ENCODE data around the gene ARHGAP24.

The ARHGAP24 gene

DNA sequence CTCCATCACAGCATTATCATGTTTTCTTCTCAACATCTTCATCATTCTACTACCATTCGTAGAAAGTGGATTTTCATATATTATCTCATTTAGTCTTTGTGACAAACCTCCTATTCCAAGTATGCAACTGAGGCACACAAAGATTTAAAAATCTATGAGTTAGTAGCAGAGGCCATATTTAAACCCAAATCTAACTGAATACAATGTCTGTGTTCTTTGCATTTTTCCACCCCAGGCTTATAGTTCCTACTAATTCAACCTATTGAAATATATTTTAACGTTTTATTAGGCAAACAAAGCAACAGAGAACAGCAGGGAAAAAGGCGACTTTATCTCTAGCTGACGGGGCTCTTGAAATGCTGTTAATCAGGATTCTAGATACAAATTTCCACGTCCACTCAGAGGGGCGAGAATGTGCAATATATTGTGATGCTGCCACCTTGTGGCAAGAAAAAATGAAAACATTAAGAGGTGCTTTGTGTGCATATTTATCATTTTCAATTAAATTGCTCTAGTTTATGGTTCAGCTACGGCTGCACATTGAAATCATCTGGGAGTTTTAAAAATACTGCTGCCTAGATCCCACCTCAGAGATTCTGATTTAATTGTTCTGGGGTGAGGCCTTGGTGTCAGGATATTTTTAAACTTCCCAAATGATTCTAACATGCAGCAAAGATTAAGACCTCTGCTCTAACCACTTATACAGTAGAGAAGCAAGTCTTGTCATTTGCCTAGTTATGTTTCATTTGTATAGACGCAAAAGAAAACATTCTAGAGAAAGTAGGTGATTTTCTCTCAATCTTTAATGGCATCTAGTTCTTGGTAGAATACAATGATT lies 569.0 kb downstream of the ARHGAP24 start:
- TF ChIP-seq SIN3A (IDR thresholded peaks at IDR 0.05; ENCODE audit: borderline replicate concordance, insufficient read depth, low read length) (no peak), POLR2AphosphoS5 (IDR thresholded peaks at IDR 0.05; ENCODE audit: low read depth, low read length) (no peak), TAF1 (IDR thresholded peaks at IDR 0.05; ENCODE audit: borderline replicate concordance, insufficient read depth, low read length) (no peak), FOXP2 (optimal IDR thresholded peaks at IDR 0.05; ENCODE audit: borderline replicate concordance, extremely low read depth, extremely low read length, insufficient read depth) (no peak)
- TF ChIP-seq, protein P1, sequence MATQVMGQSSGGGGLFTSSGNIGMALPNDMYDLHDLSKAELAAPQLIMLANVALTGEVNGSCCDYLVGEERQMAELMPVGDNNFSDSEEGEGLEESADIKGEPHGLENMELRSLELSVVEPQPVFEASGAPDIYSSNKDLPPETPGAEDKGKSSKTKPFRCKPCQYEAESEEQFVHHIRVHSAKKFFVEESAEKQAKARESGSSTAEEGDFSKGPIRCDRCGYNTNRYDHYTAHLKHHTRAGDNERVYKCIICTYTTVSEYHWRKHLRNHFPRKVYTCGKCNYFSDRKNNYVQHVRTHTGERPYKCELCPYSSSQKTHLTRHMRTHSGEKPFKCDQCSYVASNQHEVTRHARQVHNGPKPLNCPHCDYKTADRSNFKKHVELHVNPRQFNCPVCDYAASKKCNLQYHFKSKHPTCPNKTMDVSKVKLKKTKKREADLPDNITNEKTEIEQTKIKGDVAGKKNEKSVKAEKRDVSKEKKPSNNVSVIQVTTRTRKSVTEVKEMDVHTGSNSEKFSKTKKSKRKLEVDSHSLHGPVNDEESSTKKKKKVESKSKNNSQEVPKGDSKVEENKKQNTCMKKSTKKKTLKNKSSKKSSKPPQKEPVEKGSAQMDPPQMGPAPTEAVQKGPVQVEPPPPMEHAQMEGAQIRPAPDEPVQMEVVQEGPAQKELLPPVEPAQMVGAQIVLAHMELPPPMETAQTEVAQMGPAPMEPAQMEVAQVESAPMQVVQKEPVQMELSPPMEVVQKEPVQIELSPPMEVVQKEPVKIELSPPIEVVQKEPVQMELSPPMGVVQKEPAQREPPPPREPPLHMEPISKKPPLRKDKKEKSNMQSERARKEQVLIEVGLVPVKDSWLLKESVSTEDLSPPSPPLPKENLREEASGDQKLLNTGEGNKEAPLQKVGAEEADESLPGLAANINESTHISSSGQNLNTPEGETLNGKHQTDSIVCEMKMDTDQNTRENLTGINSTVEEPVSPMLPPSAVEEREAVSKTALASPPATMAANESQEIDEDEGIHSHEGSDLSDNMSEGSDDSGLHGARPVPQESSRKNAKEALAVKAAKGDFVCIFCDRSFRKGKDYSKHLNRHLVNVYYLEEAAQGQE (IDR thresholded peaks at IDR 0.05; ENCODE audit: insufficient read depth in 1 of 2, low read depth in 2 of 2, low read length in 2 of 2) = no peak

DNA sequence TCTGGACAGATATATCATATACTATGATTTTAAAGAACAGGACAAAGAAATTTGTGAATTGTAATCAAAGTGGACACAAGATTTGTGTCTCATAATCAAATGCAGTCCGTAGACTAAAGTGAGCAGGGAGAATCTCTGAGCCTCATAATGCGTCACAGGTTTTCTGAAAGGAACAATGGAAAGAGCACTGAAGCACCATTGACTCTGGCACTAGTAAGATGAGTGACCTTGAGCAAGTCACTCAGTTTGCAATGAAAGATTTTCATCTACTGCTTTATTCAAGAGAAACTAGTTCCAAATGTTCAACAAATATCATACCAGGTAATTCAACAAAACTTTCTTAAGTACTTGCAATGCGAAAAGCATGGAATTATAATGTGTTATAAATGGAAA lies 569.6 kb downstream of the ARHGAP24 start:
- no peak for TF ChIP-seq POLR2AphosphoS5 (IDR thresholded peaks at IDR 0.05; ENCODE audit: low read depth, low read length)
- TF ChIP-seq, protein P1 (IDR thresholded peaks at IDR 0.05; ENCODE audit: insufficient read depth in 1 of 2, low read depth in 2 of 2, low read length in 2 of 2) = no peak
- TF ChIP-seq TAF1 (IDR thresholded peaks at IDR 0.05; ENCODE audit: borderline replicate concordance, insufficient read depth, low read length) = no peak
- no peak for TF ChIP-seq FOXP2 (optimal IDR thresholded peaks at IDR 0.05; ENCODE audit: borderline replicate concordance, extremely low read depth, extremely low read length, insufficient read depth)

DNA sequence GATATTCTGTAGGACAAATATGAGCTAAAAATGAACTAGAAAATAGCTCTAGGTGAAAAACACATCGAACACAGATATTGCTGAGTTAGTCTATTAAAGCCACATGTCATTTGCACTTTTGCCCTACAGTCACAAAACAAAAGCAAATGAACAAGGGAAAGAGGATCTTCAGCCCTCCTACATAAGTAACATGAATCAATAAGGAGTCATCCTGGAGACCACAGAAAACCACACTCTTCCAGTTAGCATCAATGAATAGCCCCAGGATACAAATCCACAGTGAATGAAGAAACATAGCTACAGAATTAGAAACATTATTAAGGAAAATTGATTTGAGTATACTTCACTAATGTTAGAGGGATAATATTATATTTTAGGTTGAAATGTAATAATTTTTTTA lies 573.5 kb downstream of the ARHGAP24 start:
- TF ChIP-seq FOXP2 (optimal IDR thresholded peaks at IDR 0.05; ENCODE audit: borderline replicate concordance, extremely low read depth, extremely low read length, insufficient read depth) (no peak), POLR2AphosphoS5 (IDR thresholded peaks at IDR 0.05; ENCODE audit: low read depth, low read length) (no peak), TAF1 (IDR thresholded peaks at IDR 0.05; ENCODE audit: borderline replicate concordance, insufficient read depth, low read length) (no peak), SIN3A (IDR thresholded peaks at IDR 0.05; ENCODE audit: borderline replicate concordance, insufficient read depth, low read length) (no peak)
- TF ChIP-seq, protein P1 (IDR thresholded peaks at IDR 0.05; ENCODE audit: insufficient read depth in 1 of 2, low read depth in 2 of 2, low read length in 2 of 2) = no peak

DNA sequence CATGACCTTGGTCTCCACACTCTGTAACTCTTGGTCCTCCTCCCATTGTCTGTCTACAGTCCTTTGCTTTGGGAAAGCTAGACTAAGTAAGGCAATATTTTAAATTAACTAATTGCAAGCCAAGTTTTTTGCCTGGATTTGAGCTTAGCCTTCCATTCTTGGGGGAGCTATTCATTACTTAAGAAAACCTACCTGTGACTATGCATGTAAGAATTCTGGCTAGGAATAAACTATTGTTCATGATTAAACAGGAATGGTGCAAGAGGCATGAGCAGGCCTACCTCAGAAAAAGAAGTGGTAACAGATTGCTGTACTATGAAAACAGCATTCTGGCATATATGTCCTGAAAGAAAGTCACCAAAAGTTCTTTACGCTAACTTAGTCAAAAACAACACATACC lies 575.5 kb downstream of the ARHGAP24 start:
- TF ChIP-seq FOXP2 (optimal IDR thresholded peaks at IDR 0.05; ENCODE audit: borderline replicate concordance, extremely low read depth, extremely low read length, insufficient read depth) = no peak
- TF ChIP-seq TAF1 (IDR thresholded peaks at IDR 0.05; ENCODE audit: borderline replicate concordance, insufficient read depth, low read length) = no peak
- TF ChIP-seq, protein P1 (IDR thresholded peaks at IDR 0.05; ENCODE audit: insufficient read depth in 1 of 2, low read depth in 2 of 2, low read length in 2 of 2) = no peak
- TF ChIP-seq SIN3A (IDR thresholded peaks at IDR 0.05; ENCODE audit: borderline replicate concordance, insufficient read depth, low read length) = no peak
- TF ChIP-seq POLR2AphosphoS5 (IDR thresholded peaks at IDR 0.05; ENCODE audit: low read depth, low read length) = no peak
